HG03196 (cell line): Measurements from ENCODE around the gene SFXN4.

Source experiments
- ATAC-seq: cut with Tn5 transposase; IDR thresholded peaks from one replicate; pipeline ENCODE4 v1.9.1; 2021; ENCODE audit not compliant: unreplicated experiment

Gene SFXN4, protein sequence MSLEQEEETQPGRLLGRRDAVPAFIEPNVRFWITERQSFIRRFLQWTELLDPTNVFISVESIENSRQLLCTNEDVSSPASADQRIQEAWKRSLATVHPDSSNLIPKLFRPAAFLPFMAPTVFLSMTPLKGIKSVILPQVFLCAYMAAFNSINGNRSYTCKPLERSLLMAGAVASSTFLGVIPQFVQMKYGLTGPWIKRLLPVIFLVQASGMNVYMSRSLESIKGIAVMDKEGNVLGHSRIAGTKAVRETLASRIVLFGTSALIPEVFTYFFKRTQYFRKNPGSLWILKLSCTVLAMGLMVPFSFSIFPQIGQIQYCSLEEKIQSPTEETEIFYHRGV

DNA sequence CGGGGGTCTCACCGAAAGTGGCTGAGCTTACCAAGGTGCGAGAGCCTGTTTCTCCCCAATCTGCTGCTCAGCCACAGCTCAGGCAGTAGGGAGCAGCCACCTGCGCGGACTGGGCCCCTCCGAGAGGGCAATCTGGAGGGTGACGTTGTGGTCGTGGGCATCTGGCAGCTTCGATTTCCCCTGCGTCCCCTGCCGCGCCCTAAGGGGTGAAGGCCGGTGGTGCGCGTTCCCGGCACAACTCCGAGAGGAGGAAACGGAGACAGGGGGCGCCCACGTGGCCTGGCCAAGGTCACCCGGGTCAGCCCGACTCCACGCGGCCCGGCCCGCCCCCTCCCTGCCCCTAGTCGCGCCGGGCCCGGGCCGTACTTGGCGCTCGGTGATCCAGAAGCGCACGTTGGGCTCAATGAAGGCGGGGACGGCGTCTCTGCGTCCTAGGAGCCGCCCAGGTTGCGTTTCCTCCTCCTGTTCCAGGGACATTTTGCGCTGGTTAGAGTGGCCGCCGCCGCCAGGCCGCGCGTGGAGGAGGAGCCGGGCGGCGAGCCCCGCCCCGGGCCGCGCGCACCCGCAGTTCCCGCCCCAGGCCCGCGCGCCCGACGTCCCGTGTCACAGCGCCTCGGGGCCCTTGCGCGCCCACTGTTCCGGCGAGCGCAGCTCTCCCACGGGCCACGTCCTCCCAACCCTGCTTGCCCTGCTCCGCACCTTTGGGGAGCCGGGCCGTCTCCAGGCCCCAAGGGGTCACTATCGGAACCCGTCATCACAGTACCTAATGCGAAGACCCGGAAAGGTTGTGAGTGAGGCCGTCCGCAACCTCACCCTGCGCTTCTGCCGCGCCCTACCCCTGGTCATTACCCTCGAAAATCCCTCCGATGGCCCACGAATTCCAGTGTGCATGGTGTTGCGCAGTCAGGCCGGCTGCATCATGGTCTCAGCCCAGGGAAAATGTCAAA, at the start of gene SFXN4:
Gene SFXN4 (minus strand): TSS at position 544 of the 947 bp plus-strand sequence. CDS start 67 bp downstream, at position 477.
- ATAC-seq = peak; percentile 91

DNA sequence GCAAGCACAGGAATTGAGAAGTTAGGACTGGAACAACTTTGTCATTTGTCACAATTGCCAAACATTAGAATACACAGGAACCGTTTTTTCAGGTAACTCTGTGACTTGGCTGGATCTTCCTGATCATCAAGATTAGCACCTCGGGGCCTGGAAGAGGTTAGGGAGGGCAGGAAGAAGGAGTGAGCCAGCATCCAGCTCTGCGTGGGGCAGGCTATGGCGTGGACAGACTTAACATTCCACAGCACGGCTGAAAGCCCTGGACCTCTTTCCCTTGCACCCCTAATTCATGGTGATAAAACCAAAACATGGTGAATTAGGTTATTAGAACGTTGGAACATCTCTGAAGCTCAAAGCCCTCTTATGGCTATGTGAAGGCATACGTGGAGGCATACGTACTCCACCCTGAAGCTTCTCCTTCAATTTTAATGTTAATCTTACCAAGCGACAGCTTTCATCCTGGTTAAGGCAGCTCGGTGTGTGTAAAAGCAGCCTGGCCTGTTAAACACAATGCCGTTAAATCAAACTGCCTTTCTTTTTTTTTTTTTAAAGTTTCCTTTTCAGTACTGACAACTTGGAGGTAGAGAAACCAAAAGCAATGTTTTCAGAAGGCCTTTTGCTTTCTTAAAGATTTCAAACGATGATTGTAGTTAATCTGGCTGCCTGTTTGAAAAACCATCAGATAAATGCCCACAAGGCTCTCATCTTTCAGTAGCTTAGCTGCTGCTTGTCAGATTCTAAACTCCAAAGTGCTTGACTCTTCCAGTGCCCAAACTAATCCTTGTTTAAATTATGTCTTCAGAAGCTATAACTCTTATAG, 46.3 kb upstream of the SFXN4 start:
- no peak for ATAC-seq

DNA sequence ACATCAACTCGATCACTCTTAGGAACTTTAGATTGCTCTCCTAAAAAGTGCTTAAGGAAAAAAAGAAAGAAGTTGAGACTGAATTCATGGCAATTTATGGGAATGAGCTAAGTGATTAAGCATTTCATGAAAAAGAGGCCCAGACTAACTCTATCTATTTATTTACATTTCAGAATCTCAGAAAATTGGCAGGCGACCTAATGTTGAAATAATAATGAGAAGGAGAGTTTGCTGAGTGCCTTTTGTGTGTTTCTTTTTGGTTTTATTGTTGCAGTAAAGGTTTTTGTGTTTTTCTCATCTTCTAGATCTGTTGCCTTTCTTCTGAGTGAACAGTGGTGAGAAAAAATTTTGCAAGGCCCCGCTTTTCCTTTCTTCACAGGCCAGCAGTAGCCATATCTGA, 45.7 kb upstream of the SFXN4 start:
- no peak for ATAC-seq

DNA sequence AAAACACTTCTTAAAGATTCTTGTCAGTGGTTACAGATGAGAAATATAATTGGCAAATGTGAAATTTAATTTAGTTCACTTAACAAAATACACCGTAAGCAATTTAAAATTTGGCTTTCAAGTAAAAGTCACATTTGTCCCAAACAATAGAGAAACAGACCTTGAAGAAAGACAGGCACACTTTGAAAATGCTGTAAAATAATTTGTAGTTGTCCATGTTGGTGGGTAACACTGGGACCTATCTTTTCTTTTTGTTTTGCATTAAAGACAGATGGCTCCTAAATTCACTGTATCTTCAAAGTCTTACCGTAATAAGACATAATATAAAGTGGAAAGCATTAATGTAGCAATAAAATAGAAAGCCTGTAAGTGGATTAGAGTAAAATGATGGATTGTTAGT, 45.1 kb upstream of the SFXN4 start:
- no peak for ATAC-seq

DNA sequence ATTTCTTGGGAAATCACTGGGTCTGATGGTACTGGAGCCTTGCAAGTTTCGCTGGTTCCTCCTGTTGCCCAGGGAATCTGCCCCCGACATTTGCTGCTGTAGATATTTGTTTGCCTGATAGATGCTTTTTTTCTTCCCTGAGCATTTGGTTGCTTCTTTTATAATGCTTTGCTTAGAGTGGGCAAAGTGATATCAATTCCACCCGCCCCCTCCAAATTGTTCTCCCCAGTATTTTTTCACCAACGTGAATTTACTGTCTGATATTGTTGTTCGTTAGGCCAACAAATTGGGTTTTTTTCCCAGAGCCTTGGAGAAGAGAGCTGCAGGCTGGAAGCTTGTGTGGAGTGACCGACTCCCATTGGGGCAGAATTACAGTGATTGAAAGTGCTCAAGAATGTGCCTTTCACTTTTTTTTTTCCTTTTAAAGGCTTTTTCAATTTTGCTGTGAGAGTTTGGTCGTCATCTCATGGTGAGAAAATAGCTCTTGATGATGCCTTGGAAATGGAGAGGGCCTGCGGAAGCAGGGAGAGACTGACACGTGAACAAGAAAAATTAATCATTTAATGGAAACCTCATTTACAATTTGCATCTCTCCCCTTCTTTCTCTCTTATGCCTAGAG, 44.3 kb upstream of the SFXN4 start:
- ATAC-seq = no peak

DNA sequence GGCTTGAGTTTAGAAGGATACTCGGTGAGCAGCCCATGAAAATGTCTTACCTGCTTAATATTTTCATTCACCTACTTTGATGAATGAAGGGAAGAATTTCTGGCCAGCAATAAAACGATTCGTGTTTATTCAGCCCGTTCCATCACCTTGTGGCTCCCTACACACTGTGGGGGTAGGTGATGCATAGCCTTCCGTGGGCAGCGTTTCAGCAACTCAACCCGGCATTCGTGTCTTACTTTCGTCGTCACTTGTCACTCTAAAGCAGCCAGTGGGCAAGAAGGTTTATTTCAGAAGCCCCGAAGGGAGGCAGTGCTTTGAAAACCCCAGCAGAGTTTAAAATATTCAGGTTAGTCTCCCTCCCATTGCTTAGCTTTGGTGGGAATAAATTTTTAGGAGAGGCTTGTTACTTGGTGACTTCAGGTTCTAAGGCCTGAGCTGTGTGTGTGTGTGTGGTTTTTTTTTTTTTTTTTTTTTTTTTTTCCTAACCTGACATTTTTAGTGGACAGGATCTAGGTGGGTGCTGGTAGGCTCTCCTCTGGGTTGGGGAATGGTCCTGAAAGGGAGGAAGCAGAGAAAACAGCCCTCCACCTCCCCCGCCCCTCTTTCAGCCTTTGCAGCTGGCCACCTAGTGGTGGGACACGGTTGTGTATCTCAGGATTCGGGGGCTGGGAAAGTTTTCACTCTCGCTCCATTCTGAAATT, 43.7 kb upstream of the SFXN4 start:
- no peak for ATAC-seq

DNA sequence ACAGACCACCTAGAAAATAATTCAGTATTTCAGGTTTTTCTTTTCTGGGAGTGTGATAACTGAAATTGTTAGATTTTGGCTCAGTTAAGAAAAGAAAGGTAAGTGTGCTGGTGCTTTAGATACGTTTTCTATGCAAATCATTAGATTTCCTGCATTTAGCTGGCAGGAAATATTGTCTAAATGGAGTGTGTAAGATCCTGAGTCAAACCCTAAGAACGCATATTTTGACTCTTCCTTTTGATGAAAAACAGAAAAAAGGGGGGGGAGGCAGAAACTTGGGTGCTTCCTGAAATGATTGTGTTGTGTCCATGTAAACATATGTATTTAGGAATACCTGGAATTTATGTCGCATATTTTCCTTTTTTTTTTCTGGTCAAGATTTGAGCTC, 43.0 kb upstream of the SFXN4 start:
- ATAC-seq = no peak

DNA sequence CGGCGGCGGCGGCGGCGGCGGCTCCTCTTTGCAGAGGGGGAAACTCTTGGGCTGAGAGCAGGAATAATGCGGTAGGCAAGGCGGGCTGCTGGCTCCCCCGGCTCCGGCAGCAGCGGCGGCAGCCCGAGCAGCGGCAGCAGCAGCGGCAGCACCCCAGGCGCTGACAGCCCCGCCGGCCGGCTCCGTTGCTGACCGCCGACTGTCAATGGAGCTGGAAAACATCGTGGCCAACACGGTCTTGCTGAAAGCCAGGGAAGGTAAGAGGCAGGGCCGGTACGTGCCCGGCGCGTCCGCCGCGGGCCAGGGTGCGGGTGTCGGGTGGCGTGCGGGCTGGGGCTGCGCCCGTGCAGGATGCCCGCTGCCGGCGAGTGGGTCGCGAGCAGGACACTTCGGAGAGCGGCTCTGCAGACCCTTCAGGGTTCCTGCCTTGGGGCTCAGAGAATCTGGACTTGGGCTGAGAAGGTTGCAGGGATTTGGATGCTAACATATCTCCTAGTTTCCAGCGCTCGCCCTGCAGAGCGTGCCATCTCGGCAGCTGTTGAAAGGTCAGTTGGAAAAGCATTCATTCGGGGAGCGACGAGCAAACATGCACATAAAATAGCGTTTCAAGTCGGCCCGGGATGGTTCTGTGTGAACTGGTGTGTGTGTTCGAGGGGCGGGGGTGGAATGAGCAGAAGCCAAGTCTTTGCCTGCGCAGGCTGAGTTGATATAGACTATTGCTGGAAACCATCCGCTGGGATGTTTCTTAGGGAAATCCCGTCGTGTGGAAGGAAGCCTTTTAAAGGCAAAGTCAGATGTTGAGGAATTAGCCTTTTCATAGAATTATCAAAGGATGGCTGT, 42.4 kb upstream of the SFXN4 start:
- peak; percentile 3 for ATAC-seq

DNA sequence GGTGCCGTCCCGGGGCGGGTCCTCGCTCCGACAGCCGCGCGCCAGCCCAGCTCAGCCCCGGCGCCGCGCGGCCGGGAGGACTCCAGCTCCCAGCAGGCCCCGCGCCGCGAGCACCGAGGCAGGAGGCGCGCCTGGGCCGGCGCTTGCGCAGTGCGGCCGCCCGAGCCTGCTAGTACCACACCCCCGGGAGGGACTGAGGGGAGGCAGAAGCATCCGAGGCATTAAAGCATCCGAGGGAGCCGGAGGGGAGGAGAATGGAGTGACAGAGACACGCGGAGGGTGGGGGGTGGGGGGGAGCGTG, 41.8 kb upstream of the SFXN4 start, which contains the start of gene GRK5:
Gene GRK5 (plus strand): TSS at position 206 of the 301 bp plus-strand sequence. CDS start 347 bp downstream, outside the sequence.
- ATAC-seq = peak; percentile 67

DNA sequence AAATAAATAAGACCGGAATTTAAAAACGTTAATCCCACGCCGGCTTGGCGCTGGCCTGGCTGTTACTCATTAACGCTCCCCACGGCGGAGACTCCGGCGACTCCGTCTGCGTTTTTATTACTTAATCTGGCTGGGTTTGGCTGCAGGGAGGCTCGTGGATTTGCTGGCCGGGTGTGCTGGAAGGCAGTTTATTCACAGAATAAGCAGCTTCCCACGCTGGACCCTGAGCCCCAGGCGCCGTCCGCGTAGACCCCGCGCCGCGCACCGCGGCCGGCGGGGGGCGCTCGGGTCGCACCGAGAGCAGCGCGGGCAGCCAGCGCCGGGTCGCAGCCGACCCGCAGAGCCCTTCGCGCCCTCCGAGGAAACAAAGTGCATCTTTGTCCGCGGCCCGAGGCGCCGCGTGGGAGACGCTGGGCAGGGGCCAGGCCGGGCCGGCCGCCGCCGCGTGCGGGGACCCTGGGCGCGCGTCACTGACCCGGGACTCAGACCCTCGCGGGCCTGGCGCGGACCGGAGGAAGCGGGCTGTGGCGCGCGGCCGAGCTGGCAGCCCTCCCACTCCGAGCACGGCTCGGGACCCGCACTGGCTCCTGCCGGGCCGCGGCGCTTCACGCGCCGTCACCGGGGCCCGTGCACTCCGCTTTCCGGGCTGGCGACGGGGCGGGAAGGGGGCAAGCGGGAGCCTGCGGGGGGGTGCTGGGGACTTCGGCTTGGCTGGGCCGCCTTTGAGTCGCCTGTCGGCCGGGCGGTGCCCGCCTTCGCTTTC, 41.3 kb upstream of the SFXN4 start:
- peak; percentile 41 for ATAC-seq

DNA sequence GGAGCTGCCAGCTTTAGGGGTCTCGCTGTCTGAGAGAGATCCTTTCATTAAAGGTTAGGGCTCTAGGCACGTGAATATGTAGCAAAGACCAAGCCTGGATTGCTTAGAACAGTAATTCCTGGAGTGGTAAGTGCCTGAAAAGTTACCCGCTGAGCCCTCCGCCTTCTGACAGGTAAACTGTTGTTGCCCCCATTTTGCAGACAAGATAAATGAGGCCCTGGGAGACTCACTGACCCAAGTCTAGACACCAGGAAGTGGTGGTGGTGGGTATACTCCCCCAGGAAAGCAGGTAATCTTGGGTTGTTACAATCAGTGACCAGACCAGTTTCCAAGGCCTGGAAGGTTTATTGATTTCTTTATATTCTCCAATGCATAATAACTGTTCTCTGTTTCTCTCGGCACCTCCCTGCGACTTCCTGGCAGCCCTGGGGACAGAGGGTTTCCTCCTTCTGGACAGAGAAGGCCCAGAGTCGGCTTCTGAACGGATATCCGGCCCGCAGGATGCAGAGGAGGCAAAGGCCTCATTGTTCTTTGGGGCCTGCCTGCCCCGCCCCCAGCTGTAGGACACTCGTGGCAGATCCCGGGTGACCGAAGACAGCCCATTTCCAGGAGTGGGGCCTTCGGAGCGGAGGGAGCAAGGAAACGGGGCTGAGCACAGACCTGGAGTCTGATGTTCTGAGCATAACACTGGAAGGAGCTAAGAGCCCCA, 40.5 kb upstream of the SFXN4 start:
- ATAC-seq = peak; percentile 28

DNA sequence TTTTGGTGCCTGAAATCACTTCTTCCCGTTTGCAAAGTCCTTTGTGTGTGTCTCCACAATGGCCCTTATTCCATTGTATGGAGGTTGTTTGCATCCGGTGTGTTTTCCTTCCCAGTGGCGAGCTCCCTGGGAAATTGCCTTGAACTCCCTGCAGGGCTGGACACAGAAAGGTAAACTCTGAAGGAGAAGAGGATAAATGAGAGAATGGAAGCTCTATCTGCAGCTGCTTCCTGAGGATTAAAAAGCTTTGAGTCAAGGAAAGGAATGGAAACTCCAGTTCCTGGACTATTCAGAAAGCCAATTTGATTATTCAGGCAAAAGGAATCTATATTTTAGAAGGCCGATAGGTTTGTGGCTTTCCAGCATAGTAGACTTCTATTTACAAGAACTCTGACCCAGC, 37.5 kb upstream of the SFXN4 start:
- ATAC-seq = no peak

DNA sequence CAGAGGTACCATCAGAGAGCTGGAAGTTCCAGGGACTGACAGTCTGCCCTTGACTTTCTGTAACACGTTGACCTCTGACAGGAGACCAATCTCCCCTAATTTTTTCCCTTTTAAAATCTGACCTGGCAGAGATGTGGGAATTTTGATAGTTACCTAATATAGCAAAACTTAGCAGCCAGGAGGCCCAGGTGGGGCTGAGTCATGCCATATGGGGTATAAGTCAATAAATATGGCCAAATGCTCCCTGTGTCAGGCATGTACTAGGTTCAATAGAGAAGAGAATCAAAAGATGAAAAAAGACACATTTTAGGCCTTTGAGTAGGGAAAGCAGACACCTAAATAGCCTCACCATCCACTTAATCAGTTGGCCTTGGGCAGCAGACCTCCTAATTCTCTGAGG, 35.7 kb upstream of the SFXN4 start:
- no peak for ATAC-seq

DNA sequence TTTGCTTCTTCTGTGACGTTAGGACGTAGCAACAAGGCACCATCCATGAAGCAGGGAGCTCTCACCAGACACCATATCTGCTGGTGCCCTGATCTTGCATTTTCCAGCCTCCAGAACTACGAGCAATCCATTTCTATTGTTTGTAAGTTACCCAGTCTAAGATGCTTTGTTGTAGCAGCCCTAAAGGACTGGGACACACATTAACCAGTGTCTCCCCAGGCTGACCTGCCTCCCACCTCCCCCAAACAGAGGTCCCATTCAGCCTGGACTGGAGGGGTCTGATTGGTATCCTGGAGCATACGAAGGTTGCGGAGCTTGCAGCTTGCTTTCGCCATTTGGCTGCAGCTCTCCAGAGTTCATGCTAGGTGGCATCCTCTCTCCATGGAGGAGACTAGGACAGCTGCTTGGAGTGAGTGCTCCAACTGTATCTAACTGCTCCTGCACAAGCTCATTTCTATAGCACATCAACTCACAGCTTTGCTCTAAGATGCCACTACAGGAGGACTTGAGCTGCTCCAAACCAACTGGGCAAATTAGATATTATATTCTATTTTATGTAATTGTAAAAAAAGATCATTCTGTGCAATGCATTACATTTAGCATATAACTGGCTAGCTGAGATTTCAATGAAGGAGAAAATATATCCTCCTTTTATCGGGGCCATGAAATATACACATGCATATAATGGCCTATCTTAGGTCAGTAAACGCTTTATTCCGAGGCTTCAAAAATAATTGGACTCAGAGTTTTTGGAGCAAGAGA, 33.9 kb upstream of the SFXN4 start:
- ATAC-seq = peak; percentile 65

DNA sequence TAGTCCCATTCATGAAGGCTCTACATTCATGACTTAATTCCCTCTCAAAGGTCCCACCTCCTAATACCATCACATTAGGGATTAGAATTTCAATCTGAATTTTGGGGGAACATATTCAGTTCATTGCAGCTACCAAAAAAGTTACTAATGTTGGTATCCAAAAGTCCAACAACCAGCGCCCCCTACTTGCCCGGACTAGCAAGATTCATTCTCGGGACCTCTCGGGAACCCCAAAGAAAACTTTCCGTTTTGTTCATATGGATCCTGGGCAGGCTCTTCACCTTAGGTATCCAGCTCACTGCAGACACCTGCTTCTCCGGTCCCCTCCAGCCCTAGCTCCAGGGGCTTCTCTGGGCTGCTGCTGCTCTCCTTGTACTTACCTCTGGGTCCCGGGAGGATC, 32.9 kb upstream of the SFXN4 start:
- ATAC-seq = no peak

DNA sequence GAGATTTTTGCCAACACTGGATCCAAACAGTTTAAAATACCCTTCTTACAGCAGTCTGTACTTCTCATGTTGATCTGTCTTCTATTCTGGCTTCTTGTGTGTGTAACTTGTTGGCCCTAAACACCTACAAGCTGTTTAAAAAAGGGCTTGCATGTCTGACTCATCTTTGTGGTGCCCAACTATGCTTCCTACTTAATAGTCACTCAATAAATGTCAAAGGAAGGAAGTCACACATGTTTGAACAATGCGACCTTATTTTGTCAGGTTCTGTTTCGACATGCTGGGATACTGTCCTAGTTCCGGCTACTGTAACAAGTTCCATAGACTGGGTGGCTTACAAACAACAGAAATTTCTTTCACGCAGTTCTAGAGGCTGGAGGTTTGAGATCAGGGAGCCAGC, 32.4 kb upstream of the SFXN4 start:
- ATAC-seq = no peak

DNA sequence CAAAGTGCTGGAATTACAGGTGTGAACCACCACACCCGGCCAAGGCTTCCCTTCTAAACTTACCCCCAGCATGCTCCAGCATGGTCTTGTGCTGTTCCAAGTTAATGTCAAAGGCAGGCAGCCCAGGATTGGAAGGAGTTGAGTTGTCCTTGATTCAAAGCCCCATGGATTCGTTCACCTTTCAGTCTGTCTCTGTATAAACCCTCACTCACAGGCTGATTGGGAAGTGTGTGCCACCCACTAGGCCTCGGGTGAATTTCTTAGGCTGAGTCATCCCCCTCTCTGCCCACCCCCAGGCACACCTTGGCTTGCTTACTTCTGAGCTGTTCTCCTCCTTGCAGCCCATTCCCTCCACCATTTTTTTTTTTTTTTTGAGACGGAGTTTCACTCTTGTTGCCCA, 26.4 kb upstream of the SFXN4 start:
- no peak for ATAC-seq
